ENCODE measurements around the gene IGSF21.

DNA sequence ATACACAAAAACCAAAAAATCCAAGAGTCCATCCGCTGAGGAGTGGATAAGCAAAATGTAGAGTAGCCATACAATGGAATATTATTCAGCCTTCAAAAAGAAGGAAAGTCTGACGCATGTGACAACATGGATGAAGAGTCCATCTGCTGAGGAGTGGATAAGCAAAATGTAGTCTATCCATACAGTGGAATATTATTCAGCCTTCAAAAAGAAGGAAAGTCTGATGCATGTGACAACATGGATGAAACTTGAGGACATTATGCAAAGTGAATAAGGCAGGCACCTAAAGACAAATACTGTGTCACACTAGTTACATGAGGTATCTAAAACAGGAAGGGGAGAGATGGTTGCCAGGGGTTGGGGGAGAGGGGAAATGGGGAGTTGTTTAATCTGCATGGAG, 14.0 kb upstream of the IGSF21 start:
- TF ChIP-seq, protein P1, sequence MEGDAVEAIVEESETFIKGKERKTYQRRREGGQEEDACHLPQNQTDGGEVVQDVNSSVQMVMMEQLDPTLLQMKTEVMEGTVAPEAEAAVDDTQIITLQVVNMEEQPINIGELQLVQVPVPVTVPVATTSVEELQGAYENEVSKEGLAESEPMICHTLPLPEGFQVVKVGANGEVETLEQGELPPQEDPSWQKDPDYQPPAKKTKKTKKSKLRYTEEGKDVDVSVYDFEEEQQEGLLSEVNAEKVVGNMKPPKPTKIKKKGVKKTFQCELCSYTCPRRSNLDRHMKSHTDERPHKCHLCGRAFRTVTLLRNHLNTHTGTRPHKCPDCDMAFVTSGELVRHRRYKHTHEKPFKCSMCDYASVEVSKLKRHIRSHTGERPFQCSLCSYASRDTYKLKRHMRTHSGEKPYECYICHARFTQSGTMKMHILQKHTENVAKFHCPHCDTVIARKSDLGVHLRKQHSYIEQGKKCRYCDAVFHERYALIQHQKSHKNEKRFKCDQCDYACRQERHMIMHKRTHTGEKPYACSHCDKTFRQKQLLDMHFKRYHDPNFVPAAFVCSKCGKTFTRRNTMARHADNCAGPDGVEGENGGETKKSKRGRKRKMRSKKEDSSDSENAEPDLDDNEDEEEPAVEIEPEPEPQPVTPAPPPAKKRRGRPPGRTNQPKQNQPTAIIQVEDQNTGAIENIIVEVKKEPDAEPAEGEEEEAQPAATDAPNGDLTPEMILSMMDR (IDR thresholded peaks at IDR 0.05; ENCODE audit: insufficient read depth, low read length): no peak
- TF ChIP-seq, protein P2, sequence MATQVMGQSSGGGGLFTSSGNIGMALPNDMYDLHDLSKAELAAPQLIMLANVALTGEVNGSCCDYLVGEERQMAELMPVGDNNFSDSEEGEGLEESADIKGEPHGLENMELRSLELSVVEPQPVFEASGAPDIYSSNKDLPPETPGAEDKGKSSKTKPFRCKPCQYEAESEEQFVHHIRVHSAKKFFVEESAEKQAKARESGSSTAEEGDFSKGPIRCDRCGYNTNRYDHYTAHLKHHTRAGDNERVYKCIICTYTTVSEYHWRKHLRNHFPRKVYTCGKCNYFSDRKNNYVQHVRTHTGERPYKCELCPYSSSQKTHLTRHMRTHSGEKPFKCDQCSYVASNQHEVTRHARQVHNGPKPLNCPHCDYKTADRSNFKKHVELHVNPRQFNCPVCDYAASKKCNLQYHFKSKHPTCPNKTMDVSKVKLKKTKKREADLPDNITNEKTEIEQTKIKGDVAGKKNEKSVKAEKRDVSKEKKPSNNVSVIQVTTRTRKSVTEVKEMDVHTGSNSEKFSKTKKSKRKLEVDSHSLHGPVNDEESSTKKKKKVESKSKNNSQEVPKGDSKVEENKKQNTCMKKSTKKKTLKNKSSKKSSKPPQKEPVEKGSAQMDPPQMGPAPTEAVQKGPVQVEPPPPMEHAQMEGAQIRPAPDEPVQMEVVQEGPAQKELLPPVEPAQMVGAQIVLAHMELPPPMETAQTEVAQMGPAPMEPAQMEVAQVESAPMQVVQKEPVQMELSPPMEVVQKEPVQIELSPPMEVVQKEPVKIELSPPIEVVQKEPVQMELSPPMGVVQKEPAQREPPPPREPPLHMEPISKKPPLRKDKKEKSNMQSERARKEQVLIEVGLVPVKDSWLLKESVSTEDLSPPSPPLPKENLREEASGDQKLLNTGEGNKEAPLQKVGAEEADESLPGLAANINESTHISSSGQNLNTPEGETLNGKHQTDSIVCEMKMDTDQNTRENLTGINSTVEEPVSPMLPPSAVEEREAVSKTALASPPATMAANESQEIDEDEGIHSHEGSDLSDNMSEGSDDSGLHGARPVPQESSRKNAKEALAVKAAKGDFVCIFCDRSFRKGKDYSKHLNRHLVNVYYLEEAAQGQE (IDR thresholded peaks at IDR 0.05; ENCODE audit: insufficient replicate concordance, low read depth): no peak
